Measurements from ENCODE around the gene TIAM2. TPM values are rescaled to one million over a fixed set of nuclear protein-coding genes. Genes with fewer than 3 reads are reported as not detected.
"Not testable (repeated sequence)": the region's sequence is repeated elsewhere in the genome, so short reads cannot be mapped to it uniquely, and the experiment has no call there.

TIAM2 gene
- total and polyA plus RNA-seq, 4 donors, result 1.6 to 19.9 (median 11.6) TPM

DNA sequence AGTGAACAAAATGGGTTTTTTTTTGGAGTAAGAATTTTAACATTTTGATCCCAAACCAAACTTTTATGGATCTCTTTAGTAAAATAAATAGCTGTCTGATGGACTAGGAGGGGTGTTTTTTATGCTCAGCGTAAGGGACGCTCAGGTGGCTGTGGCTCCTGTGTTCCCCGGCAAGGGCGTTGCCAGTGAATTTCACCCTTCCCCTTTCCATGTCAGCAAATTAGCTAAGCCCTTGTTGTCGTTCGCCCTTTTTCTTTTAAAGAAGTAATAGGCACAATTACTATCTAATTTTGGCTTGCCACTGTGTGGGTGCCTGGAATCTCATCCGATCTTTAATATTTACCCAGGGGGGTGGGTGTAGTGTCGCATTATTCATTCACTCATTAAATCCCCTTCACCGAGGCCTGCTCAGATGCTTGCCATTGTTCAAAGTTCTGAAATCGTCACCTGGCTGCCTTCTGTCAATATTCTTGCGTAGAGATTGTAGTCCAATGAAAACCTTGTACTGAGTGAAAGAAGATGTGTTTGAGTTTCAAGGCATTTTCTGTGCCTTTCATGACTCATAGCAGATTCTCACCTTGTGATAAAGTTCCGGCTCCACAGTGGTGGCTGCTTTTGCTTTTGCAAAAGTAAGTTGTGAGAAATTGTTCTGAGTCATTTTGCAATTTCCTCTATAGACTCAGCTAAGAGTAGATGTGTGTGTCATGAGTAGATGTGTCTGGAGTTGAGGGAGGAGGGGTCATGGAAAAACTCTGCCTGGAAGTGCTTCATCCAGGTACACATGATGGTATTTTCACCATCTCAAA, 228.7 kb downstream of the TIAM2 start:
- Histone ChIP-seq H3K27me3 (ENCODE audit: control insufficient read depth in 1 of 2, insufficient read depth in 2 of 2, low read length in 1 of 2) (no peaks in the 10 kb centered on the region), H3K27ac (ENCODE audit: low read depth in 1 of 2, low read length in 2 of 2) (no peak overlapping the region), H3K4me1 (ENCODE audit: control insufficient read depth in 1 of 2, insufficient read depth in 2 of 2, low read length in 2 of 2) (peaks cover 6 to 9% of the 10 kb centered on the region in 2 donors), H3K36me3 (ENCODE audit: control insufficient read depth in 1 of 2, insufficient read depth in 2 of 2, low read length in 1 of 2) (no peaks in the 10 kb centered on the region), H3K4me3 (ENCODE audit: low read length in 2 of 2) (no peak overlapping the region), H3K9me3 (ENCODE audit: control insufficient read depth, low read length) (no peaks in the 10 kb centered on the region)
- DNase-seq (no peak), ATAC-seq (ENCODE audit: low FRiP score) (no peak)
- WGBS, 2 donors, result 86 to 88% methylated on average over 12 of the region's 12 CpGs
- intact Hi-C loops (cut with DNase I), result no loop called here

DNA sequence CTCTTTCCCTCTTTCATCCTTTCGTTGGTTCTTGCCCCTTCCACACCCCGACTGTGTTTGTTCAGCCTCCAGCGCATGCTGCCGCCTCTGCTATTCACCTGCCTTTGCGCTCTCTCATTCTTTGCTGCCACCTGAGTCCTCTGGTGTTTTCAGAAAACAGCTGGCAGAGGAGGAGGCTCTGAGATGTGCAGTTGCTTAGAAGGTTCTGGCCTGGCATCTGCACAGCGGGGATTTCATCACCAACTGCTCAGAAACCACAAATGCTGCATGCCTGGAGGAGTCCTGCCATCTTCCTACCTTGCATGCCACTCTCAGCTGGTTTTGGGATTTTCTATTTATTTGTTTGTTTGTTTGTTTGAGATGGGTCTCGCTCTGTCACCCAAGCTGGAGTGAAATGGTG, 229.5 kb downstream of the TIAM2 start:
- Histone ChIP-seq H3K9me3 (ENCODE audit: control insufficient read depth, low read length) (no peaks in the 10 kb centered on the region), H3K4me1 (ENCODE audit: control insufficient read depth in 1 of 2, insufficient read depth in 2 of 2, low read length in 2 of 2) (peaks cover 4 to 8% of the 10 kb centered on the region in 2 donors), H3K36me3 (ENCODE audit: control insufficient read depth in 1 of 2, insufficient read depth in 2 of 2, low read length in 1 of 2) (no peaks in the 10 kb centered on the region), H3K27ac (ENCODE audit: low read depth in 1 of 2, low read length in 2 of 2) (no peak overlapping the region), H3K27me3 (ENCODE audit: control insufficient read depth in 1 of 2, insufficient read depth in 2 of 2, low read length in 1 of 2) (no peaks in the 10 kb centered on the region), H3K4me3 (ENCODE audit: low read length in 2 of 2) (no peak overlapping the region)
- intact Hi-C loops (cut with DNase I), result no loop called here
- WGBS, 2 donors, result 95 to 99% methylated on average over 7 of the region's 7 CpGs
- ATAC-seq (ENCODE audit: low FRiP score) (no peak), DNase-seq (no peak)

GRCh38 chr6:155227046-155227445, 231.9 kb downstream of the TIAM2 start:
- intact Hi-C loops (cut with DNase I), result no loop called here
- no peaks in the 10 kb centered on the region for H3K36me3 ChIP-seq (ENCODE audit: control insufficient read depth in 1 of 2, insufficient read depth in 2 of 2, low read length in 1 of 2)
- WGBS, 2 donors, result 97 to 98% methylated on average over 4 of the region's 4 CpGs
- no peak overlapping the region for H3K4me3 ChIP-seq (ENCODE audit: low read length in 2 of 2)
- H3K27me3 ChIP-seq (ENCODE audit: control insufficient read depth in 1 of 2, insufficient read depth in 2 of 2, low read length in 1 of 2), result no peaks in the 10 kb centered on the region
- no peak overlapping the region for H3K27ac ChIP-seq (ENCODE audit: low read depth in 1 of 2, low read length in 2 of 2)
- DNase-seq (no peak), ATAC-seq (ENCODE audit: low FRiP score) (no peak)
- no peaks in the 10 kb centered on the region for H3K9me3 ChIP-seq (ENCODE audit: control insufficient read depth, low read length)
- peaks cover 0 to 5% of the 10 kb centered on the region in 2 donors for H3K4me1 ChIP-seq (ENCODE audit: control insufficient read depth in 1 of 2, insufficient read depth in 2 of 2, low read length in 2 of 2)

DNA sequence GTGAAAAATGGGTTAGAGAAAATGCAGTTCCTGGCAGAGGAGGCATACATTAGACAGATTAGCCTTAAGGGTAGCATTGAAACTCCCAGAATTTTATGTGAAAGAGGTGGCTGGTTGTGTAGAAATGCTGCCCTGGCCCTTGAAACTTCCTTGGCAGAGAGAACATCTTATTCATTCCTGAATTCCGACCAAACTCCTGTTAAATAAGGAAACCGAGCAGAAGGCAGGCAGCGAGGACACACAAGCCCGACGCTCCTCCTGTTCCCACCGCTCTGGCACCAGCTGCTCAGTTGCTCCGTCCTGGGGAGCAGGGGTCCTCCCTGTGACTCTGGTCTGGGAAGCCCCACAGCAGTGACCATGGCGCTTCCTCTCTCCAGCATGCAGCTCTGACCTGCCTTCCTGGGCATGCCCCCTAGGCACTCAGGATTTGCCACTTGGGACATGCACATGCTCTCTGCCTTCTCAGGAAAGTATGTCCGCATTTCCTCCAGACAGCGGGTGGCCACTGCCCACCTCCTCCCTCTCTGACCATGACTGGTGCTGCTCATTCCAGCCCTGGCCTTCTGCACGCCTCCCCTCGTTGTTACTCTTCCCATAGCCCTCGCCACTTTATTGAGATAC, 233.5 kb downstream of the TIAM2 start:
- peaks cover 0 to 5% of the 10 kb centered on the region in 2 donors for H3K4me1 ChIP-seq (ENCODE audit: control insufficient read depth in 1 of 2, insufficient read depth in 2 of 2, low read length in 2 of 2)
- H3K4me3 ChIP-seq (ENCODE audit: low read length in 2 of 2), result no peak overlapping the region
- H3K27ac ChIP-seq (ENCODE audit: low read depth in 1 of 2, low read length in 2 of 2), result peak overlapping the region; percentile 4 to 58
- no peaks in the 10 kb centered on the region for H3K27me3 ChIP-seq (ENCODE audit: control insufficient read depth in 1 of 2, insufficient read depth in 2 of 2, low read length in 1 of 2)
- no peaks in the 10 kb centered on the region for H3K36me3 ChIP-seq (ENCODE audit: control insufficient read depth in 1 of 2, insufficient read depth in 2 of 2, low read length in 1 of 2)
- intact Hi-C loops (cut with DNase I), result no loop called here
- 19 to 23% methylated on average over 13 of the region's 13 CpGs for WGBS, 2 donors
- DNase-seq (peak in 1 of 2 donors; percentile 54), ATAC-seq (ENCODE audit: low FRiP score) (peak; percentile 22)
- no peaks in the 10 kb centered on the region for H3K9me3 ChIP-seq (ENCODE audit: control insufficient read depth, low read length)

DNA sequence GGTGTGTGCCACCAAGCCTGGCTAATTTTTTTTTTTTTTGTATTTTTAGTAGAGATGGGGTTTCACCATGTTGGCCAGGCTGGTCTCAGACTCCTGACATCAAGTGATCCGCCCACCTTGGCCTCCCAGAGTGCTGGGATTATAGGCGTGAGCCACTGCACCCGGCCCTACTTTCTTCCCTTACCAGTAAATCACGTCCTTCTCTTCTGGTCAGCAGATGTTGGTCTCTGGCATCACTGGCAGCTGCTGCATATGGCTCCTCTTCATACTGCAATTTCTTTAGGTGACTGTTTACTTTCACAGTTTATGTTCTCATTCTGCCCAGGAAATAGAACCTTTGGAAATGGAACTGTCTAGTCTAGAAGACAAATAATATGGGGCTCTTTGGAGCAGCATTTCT, 235.9 kb downstream of the TIAM2 start:
- ATAC-seq (ENCODE audit: low FRiP score); DNase-seq; H3K4me3 ChIP-seq (ENCODE audit: low read length in 2 of 2); intact Hi-C loops (cut with DNase I); H3K36me3 ChIP-seq (ENCODE audit: control insufficient read depth in 1 of 2, insufficient read depth in 2 of 2, low read length in 1 of 2); H3K4me1 ChIP-seq (ENCODE audit: control insufficient read depth in 1 of 2, insufficient read depth in 2 of 2, low read length in 2 of 2); H3K9me3 ChIP-seq (ENCODE audit: control insufficient read depth, low read length); H3K27ac ChIP-seq (ENCODE audit: low read depth in 1 of 2, low read length in 2 of 2); H3K27me3 ChIP-seq (ENCODE audit: control insufficient read depth in 1 of 2, insufficient read depth in 2 of 2, low read length in 1 of 2): not testable (repeated sequence)
- WGBS, 2 donors, result 97 to 100% methylated on average over 4 of the region's 4 CpGs

- intact Hi-C loops (cut with DNase I), result no loop called here
- WGBS, 2 donors, result 79 to 88% methylated on average over 6 of the region's 6 CpGs
- no peak for ATAC-seq (ENCODE audit: low FRiP score)
- H3K9me3 ChIP-seq (ENCODE audit: control insufficient read depth, low read length), result no peaks in the 10 kb centered on the region
- no peaks in the 10 kb centered on the region for H3K27me3 ChIP-seq (ENCODE audit: control insufficient read depth in 1 of 2, insufficient read depth in 2 of 2, low read length in 1 of 2)
- no peak overlapping the region for H3K4me3 ChIP-seq (ENCODE audit: low read length in 2 of 2)
- no peak overlapping the region for H3K27ac ChIP-seq (ENCODE audit: low read depth in 1 of 2, low read length in 2 of 2)
- no peaks in the 10 kb centered on the region for H3K36me3 ChIP-seq (ENCODE audit: control insufficient read depth in 1 of 2, insufficient read depth in 2 of 2, low read length in 1 of 2)
- H3K4me1 ChIP-seq (ENCODE audit: control insufficient read depth in 1 of 2, insufficient read depth in 2 of 2, low read length in 2 of 2), result peaks cover 0 to 2% of the 10 kb centered on the region in 2 donors
- DNase-seq, result no peak
Observed at GRCh38 chr6:155232848-155233247, 237.7 kb downstream of the TIAM2 start.

GRCh38 chr6:155234167-155234566, 239.1 kb downstream of the TIAM2 start:
- Histone ChIP-seq H3K9me3 (ENCODE audit: control insufficient read depth, low read length) (no peaks in the 10 kb centered on the region), H3K36me3 (ENCODE audit: control insufficient read depth in 1 of 2, insufficient read depth in 2 of 2, low read length in 1 of 2) (no peaks in the 10 kb centered on the region), H3K4me1 (ENCODE audit: control insufficient read depth in 1 of 2, insufficient read depth in 2 of 2, low read length in 2 of 2) (no peaks in the 10 kb centered on the region), H3K27ac (ENCODE audit: low read depth in 1 of 2, low read length in 2 of 2) (no peak overlapping the region), H3K4me3 (ENCODE audit: low read length in 2 of 2) (no peak overlapping the region), H3K27me3 (ENCODE audit: control insufficient read depth in 1 of 2, insufficient read depth in 2 of 2, low read length in 1 of 2) (no peaks in the 10 kb centered on the region)
- ATAC-seq (ENCODE audit: low FRiP score), result no peak
- DNase-seq, result no peak
- WGBS, 2 donors, result 90 to 93% methylated on average over 4 of the region's 4 CpGs
- intact Hi-C loops (cut with DNase I), result no loop called here

- H3K27ac ChIP-seq (ENCODE audit: low read depth in 1 of 2, low read length in 2 of 2), result no peak overlapping the region
- no peak overlapping the region for H3K4me3 ChIP-seq (ENCODE audit: low read length in 2 of 2)
- DNase-seq, result no peak
- intact Hi-C loops (cut with DNase I), result no loop called here
- ATAC-seq (ENCODE audit: low FRiP score), result no peak
- H3K36me3 ChIP-seq (ENCODE audit: control insufficient read depth in 1 of 2, insufficient read depth in 2 of 2, low read length in 1 of 2), result no peaks in the 10 kb centered on the region
- 95 to 98% methylated on average over 4 of the region's 4 CpGs for WGBS, 2 donors
- H3K4me1 ChIP-seq (ENCODE audit: control insufficient read depth in 1 of 2, insufficient read depth in 2 of 2, low read length in 2 of 2), result no peaks in the 10 kb centered on the region
- no peaks in the 10 kb centered on the region for H3K9me3 ChIP-seq (ENCODE audit: control insufficient read depth, low read length)
- no peaks in the 10 kb centered on the region for H3K27me3 ChIP-seq (ENCODE audit: control insufficient read depth in 1 of 2, insufficient read depth in 2 of 2, low read length in 1 of 2)
Observed at GRCh38 chr6:155234687-155235086, 239.6 kb downstream of the TIAM2 start.

- H3K27me3 ChIP-seq (ENCODE audit: control insufficient read depth in 1 of 2, insufficient read depth in 2 of 2, low read length in 1 of 2), result no peaks in the 10 kb centered on the region
- no peak for DNase-seq
- WGBS, 2 donors, result 82 to 86% methylated on average over 5 of the region's 5 CpGs
- intact Hi-C loops (cut with DNase I), result no loop called here
- ATAC-seq (ENCODE audit: low FRiP score), result no peak
- no peak overlapping the region for H3K27ac ChIP-seq (ENCODE audit: low read depth in 1 of 2, low read length in 2 of 2)
- H3K4me1 ChIP-seq (ENCODE audit: control insufficient read depth in 1 of 2, insufficient read depth in 2 of 2, low read length in 2 of 2), result no peaks in the 10 kb centered on the region
- no peaks in the 10 kb centered on the region for H3K9me3 ChIP-seq (ENCODE audit: control insufficient read depth, low read length)
- H3K36me3 ChIP-seq (ENCODE audit: control insufficient read depth in 1 of 2, insufficient read depth in 2 of 2, low read length in 1 of 2), result no peaks in the 10 kb centered on the region
- H3K4me3 ChIP-seq (ENCODE audit: low read length in 2 of 2), result no peak overlapping the region
Observed at GRCh38 chr6:155235087-155235486, 240.0 kb downstream of the TIAM2 start.

Measured in aorta (tissue), 5 donors.